ENCODE measurements around the gene EFNA3. TPM values are rescaled to one million over a fixed set of nuclear protein-coding genes. Genes with fewer than 3 reads are reported as not detected.

EFNA3 gene
- total RNA-seq, 2 experiments from 2014 or later: 0.22 to 0.47 TPM

DNA sequence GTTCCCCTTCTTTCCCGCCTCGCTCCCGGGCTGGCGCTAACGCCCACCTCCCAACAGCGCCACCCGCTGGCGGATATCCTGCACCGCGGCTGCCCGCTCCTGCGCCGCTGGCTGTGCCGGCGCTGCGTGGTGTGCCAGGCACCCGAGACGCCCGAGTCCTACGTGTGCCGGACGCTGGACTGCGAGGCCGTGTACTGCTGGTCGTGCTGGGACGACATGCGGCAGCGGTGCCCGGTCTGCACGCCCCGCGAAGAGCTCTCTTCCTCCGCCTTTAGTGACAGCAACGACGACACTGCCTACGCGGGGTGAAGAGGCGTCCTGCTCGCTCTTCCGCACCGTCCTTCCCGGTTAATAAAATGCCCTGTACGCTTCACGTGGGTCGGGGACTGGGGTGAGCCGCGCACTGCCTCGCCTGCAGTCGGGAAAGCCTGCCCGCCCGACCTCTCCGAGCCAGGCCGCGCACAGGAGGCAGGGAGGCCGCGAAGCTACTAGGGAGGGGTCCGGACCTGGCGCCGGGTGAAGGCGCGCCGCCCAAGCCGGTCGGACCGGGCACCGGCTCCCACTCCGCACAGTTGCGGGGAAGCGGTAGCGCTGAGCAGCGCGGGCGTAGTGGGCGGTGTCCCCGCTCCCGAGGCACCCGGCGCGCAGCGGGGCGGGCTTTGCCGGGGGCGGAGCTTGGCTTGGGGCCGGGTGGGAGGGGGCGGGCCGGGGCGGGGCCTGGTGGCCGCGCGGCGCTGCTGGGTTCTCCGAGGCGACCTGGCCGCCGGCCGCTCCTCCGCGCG is 27.9 kb upstream of the EFNA3 start, which contains the start of gene ADAM15:
Gene ADAM15, plus strand, starts transcription at position 757 of the 782 bp plus-strand sequence. CDS start 71 bp downstream, outside the sequence.
- peak within 1 kb of the TSS; percentile 55 for H3K27ac Mint-ChIP-seq
- peaks cover 33% of the 10 kb centered on the region for H3K4me1 ChIP-seq (ENCODE audit: insufficient read depth, low read length)
- H3K9me3 Mint-ChIP-seq: no peaks in the 10 kb centered on the region
- peaks cover 3% of the 10 kb centered on the region for H3K36me3 ChIP-seq (ENCODE audit: insufficient read depth, low read length)
- H3K9me3 ChIP-seq (ENCODE audit: control insufficient read depth in 1 of 2, insufficient read depth in 1 of 2, low read length in 2 of 2): no peaks in the 10 kb centered on the region
- intact Hi-C loops (cut with DNase I, micrococcal nuclease): no loop called here
- CTCF ChIA-PET: interaction anchor here (0.6 to 3.6 kb wide), 13 partner anchors 11 to 572 kb away, joined by 3 to 29 read pairs (median 4); partner anchors contain the start of genes DCST1 and DCST2
- DNase-seq (peak; percentile 63 to 91 (median 74)), ATAC-seq (ENCODE audit: poor library complexity) (peak; percentile 81)
- H3K4me3 ChIP-seq (ENCODE audit: low read length): peak within 1 kb of the TSS; percentile 87
- no peaks in the 10 kb centered on the region for H3K27me3 Mint-ChIP-seq
- TF ChIP-seq, protein P1, sequence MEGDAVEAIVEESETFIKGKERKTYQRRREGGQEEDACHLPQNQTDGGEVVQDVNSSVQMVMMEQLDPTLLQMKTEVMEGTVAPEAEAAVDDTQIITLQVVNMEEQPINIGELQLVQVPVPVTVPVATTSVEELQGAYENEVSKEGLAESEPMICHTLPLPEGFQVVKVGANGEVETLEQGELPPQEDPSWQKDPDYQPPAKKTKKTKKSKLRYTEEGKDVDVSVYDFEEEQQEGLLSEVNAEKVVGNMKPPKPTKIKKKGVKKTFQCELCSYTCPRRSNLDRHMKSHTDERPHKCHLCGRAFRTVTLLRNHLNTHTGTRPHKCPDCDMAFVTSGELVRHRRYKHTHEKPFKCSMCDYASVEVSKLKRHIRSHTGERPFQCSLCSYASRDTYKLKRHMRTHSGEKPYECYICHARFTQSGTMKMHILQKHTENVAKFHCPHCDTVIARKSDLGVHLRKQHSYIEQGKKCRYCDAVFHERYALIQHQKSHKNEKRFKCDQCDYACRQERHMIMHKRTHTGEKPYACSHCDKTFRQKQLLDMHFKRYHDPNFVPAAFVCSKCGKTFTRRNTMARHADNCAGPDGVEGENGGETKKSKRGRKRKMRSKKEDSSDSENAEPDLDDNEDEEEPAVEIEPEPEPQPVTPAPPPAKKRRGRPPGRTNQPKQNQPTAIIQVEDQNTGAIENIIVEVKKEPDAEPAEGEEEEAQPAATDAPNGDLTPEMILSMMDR (IDR thresholded peaks at IDR 0.05): peak; percentile 95
- H3K4me3 Mint-ChIP-seq: peak within 1 kb of the TSS; percentile 91
- H3K4me1 Mint-ChIP-seq (ENCODE audit: low read depth): peaks cover 26% of the 10 kb centered on the region
- H3K27me3 ChIP-seq (ENCODE audit: control insufficient read depth in 1 of 2, insufficient read depth in 2 of 2, low read length in 2 of 2): no peaks in the 10 kb centered on the region
- POLR2A ChIA-PET: interaction anchor here (0.8 to 2.4 kb wide), 18 partner anchors 9 to 122 kb away, joined by 3 to 10 read pairs (median 5); partner anchors contain the start of genes CKS1B, EFNA3, EFNA4 and FLAD1
- H3K36me3 Mint-ChIP-seq (ENCODE audit: low read depth): no peaks in the 10 kb centered on the region
- H3K27ac ChIP-seq (ENCODE audit: low read depth in 1 of 2, low read length in 2 of 2): peak within 1 kb of the TSS; percentile 55 to 61

DNA sequence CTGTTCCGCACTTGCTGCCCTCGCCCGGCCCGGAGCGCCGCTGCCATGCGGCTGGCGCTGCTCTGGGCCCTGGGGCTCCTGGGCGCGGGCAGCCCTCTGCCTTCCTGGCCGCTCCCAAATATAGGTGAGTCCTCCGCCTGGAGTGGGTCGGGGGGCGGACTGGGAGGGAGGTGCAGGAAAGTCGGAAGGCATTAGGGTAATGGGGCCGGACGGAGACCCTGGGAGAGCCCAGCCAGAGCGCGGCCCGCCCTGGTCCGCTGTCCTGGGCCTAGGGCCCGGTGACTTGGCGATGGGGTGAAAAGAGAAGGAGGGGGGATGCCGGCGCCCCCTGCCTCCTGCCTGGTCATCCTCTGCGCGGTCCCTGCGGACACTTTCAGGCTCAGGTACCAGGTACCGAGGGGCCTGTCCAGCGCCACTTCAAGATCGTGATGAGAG is 27.3 kb upstream of the EFNA3 start:
- DNase-seq (no peak), ATAC-seq (ENCODE audit: poor library complexity) (peak; percentile 1)
- Mint-ChIP-seq H3K4me3 (peak overlapping the region; percentile 87), H3K9me3 (no peaks in the 10 kb centered on the region), H3K36me3 (ENCODE audit: low read depth) (no peaks in the 10 kb centered on the region), H3K4me1 (ENCODE audit: low read depth) (peaks cover 26% of the 10 kb centered on the region), H3K27me3 (no peaks in the 10 kb centered on the region), H3K27ac (no peak overlapping the region)
- Histone ChIP-seq H3K27me3 (ENCODE audit: control insufficient read depth in 1 of 2, insufficient read depth in 2 of 2, low read length in 2 of 2) (no peaks in the 10 kb centered on the region), H3K36me3 (ENCODE audit: insufficient read depth, low read length) (peaks cover 8% of the 10 kb centered on the region), H3K4me1 (ENCODE audit: insufficient read depth, low read length) (peaks cover 33% of the 10 kb centered on the region), H3K27ac (ENCODE audit: low read depth in 1 of 2, low read length in 2 of 2) (peak overlapping the region; percentile 35 to 48), H3K4me3 (ENCODE audit: low read length) (peak overlapping the region; percentile 87), H3K9me3 (ENCODE audit: control insufficient read depth in 1 of 2, insufficient read depth in 1 of 2, low read length in 2 of 2) (no peaks in the 10 kb centered on the region)
- TF ChIP-seq, protein P1 (IDR thresholded peaks at IDR 0.05): no peak
- CTCF ChIA-PET: interaction anchor here (0.6 to 3.6 kb wide), 12 partner anchors 10 to 571 kb away, joined by 3 to 29 read pairs (median 4); partner anchors contain the start of genes DCST1 and DCST2
- POLR2A ChIA-PET: interaction anchor here (0.8 to 2.4 kb wide), 17 partner anchors 9 to 121 kb away, joined by 3 to 10 read pairs (median 5); partner anchors contain the start of genes CKS1B, EFNA3, EFNA4 and FLAD1
- intact Hi-C loops (cut with DNase I, micrococcal nuclease): no loop called here

DNA sequence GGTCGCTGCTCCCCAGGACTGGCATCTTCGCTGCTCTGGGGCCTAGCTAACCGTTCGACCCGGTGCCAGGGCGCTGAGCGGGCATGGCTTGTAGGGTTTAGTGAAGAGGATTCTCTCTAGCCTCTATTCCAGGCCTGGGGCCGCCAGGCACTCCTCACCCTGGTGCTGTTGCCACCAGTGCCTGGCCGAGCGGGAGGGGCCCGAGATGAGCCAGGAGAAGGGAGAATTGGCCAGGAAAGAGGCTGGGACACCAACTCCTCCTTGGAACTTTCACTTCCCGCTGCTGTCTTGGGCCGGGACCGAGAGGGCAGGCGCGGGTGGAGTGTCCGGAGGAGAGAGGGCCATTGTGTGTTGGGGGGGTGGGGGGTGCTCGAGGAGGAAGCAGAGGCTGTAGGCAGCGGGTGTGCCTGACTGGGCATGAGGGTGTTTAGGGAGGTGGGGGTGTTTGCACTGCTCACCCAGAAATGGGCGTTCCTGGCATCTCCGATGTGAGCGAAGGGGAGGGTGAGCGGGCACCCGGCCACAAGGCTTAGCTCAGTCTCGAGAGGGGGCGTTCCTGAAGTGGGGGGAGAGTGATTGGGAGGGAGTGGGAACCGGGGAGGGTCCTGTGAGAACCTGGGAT is 26.7 kb upstream of the EFNA3 start:
- Mint-ChIP-seq H3K9me3 (no peaks in the 10 kb centered on the region), H3K4me1 (ENCODE audit: low read depth) (peaks cover 26% of the 10 kb centered on the region), H3K27ac (peak overlapping the region; percentile 53), H3K4me3 (peak overlapping the region; percentile 87), H3K36me3 (ENCODE audit: low read depth) (no peaks in the 10 kb centered on the region), H3K27me3 (no peaks in the 10 kb centered on the region)
- ChIA-PET POLR2A (interaction anchor here (0.8 to 2.4 kb wide), 9 partner anchors 10 to 121 kb away, joined by 3 to 10 read pairs (median 5); partner anchors contain the start of genes CKS1B, EFNA4, FLAD1 and KRTCAP2), CTCF (interaction anchor here (1.1 to 3.6 kb wide), 9 partner anchors 9 to 53 kb away, joined by 3 to 29 read pairs (median 5); no protein-coding TSS in a partner anchor)
- Histone ChIP-seq H3K9me3 (ENCODE audit: control insufficient read depth in 1 of 2, insufficient read depth in 1 of 2, low read length in 2 of 2) (no peaks in the 10 kb centered on the region), H3K4me1 (ENCODE audit: insufficient read depth, low read length) (peaks cover 33% of the 10 kb centered on the region), H3K27me3 (ENCODE audit: control insufficient read depth in 1 of 2, insufficient read depth in 2 of 2, low read length in 2 of 2) (no peaks in the 10 kb centered on the region), H3K27ac (ENCODE audit: low read depth in 1 of 2, low read length in 2 of 2) (peak overlapping the region in 1 of 2 donors; percentile 48), H3K4me3 (ENCODE audit: low read length) (peak overlapping the region; percentile 87), H3K36me3 (ENCODE audit: insufficient read depth, low read length) (peaks cover 9% of the 10 kb centered on the region)
- TF ChIP-seq, protein P1 (IDR thresholded peaks at IDR 0.05): no peak
- intact Hi-C loops (cut with DNase I, micrococcal nuclease): no loop called here
- ATAC-seq (ENCODE audit: poor library complexity): peak; percentile 39
- peak in 11 of 14 experiments; percentile 27 to 76 (median 44) for DNase-seq

Data from CD4-positive, alpha-beta T cell (primary cell).